CD4-positive, alpha-beta T cell (primary cell): ENCODE data around the gene TTYH3. TPM values are rescaled to one million over a fixed set of nuclear protein-coding genes. Genes with fewer than 3 reads are reported as not detected.

Experiments used
- ATAC-seq: fragments of 200-7000 bp; cut with Tn5 transposase; one replicate; pipeline ENCODE4 v1.10.0; 2022; ENCODE audit warnings: mild to moderate bottlenecking; ENCODE audit not compliant: poor library complexity
- CTCF ChIA-PET: fragments of 350-600 bp; sonication (Branson Sonifier 250); formaldehyde crosslinking; loops from one replicate; lab custom pipeline; 2021; ENCODE audit warnings: antibody characterized with exemption, inconsistent platforms; lab: Charles Lee
- POLR2A ChIA-PET: fragments of 350-600 bp; sonication (Branson Sonifier 250); formaldehyde crosslinking; loops from one replicate; lab custom pipeline; 2021; ENCODE audit warnings: antibody characterized with exemption, inconsistent platforms; lab: Charles Lee
- DNase-seq, 14 experiments: peaks; one replicate each; pipeline ENCODE4 v3.0.0-alpha.2; 2013 to 2020; ENCODE audit warnings: mixed read lengths in 2 of 14
- H3K27ac ChIP-seq, 2 donors: one replicate each; pipeline versions ENCODE4 v1.5.1 to v1.7.0; 2013; ENCODE audit warnings: low read length in 2 of 2, low read depth in 1 of 2, mild to moderate bottlenecking in 1 of 2
- H3K27me3 ChIP-seq, 2 experiments: 1 replicate in 1 of 2; 2 replicates in 1 of 2; pipeline versions ENCODE4 v1.6.1 to v1.7.0; 2013; ENCODE audit warnings: low read length in 2 of 2, control low read depth in 1 of 2, mild to moderate bottlenecking in 1 of 2, moderate library complexity in 1 of 2; ENCODE audit not compliant: insufficient read depth in 2 of 2, control insufficient read depth in 1 of 2
- H3K36me3 ChIP-seq: one replicate; pipeline ENCODE4 v1.6.1; 2013; ENCODE audit warnings: low read length, control low read depth; ENCODE audit not compliant: insufficient read depth
- H3K4me1 ChIP-seq: one replicate; pipeline ENCODE4 v1.6.1; 2013; ENCODE audit warnings: low read length, control low read depth; ENCODE audit not compliant: insufficient read depth
- H3K4me3 ChIP-seq: one replicate; pipeline ENCODE4 v1.5.1; 2013; ENCODE audit warnings: mild to moderate bottlenecking, low read length, moderate library complexity
- H3K9me3 ChIP-seq, 2 experiments: 1 replicate in 1 of 2; 2 replicates in 1 of 2; pipeline versions ENCODE4 v1.6.1 to v1.7.0; 2013; ENCODE audit warnings: low read length in 2 of 2, mild to moderate bottlenecking in 2 of 2, control low read depth in 1 of 2, moderate library complexity in 1 of 2; ENCODE audit not compliant: control insufficient read depth in 1 of 2, insufficient read depth in 1 of 2
- H3K27ac Mint-ChIP-seq: one replicate; pipeline ENCODE4 v1.8.0; 2020; ENCODE audit warnings: mixed read lengths
- H3K27me3 Mint-ChIP-seq: one replicate; pipeline ENCODE4 v1.8.0; 2021; ENCODE audit warnings: mixed read lengths
- H3K36me3 Mint-ChIP-seq: one replicate; pipeline ENCODE4 v1.8.0; 2021; ENCODE audit warnings: low read depth, mixed read lengths
- H3K4me1 Mint-ChIP-seq: one replicate; pipeline ENCODE4 v1.8.0; 2021; ENCODE audit warnings: low read depth, mixed read lengths
- H3K4me3 Mint-ChIP-seq: one replicate; pipeline ENCODE4 v1.8.0; 2020; ENCODE audit warnings: mild to moderate bottlenecking, mixed read lengths
- H3K9me3 Mint-ChIP-seq: one replicate; pipeline ENCODE4 v1.8.0; 2020; ENCODE audit warnings: mixed read lengths
- CTCF ChIP-seq: fragments of 200-600 bp; IDR thresholded peaks from one replicate; pipeline ENCODE4 v1.8.0; 2022; ENCODE audit warnings: antibody characterized with exemption, mild to moderate bottlenecking
- intact Hi-C, 2 experiments: fragments of 100-400 bp; cut with DNase I in 1 of 2; cut with micrococcal nuclease in 1 of 2; formaldehyde crosslinking; loops; one replicate each; pipeline versions ENCODE4 v1.15.1 to v1.9.0; 2023 to 2025; cut with DNase I, micrococcal nuclease
- total RNA-seq, 174 experiments: library from RNA in 2 of 174; stranded (reverse) in 2 of 174; gene quantifications; one replicate each; pipeline ENCODE4 v1.2.3 and lab custom pipeline; 2021 to 2026

Gene TTYH3
- total RNA-seq, 2 experiments from 2014 or later = 7.9 to 9.3 TPM

- no peaks in the 10 kb centered on the region for H3K4me1 ChIP-seq
- Mint-ChIP-seq H3K9me3 (no peaks in the 10 kb centered on the region), H3K36me3 (no peaks in the 10 kb centered on the region), H3K4me3 (no peak overlapping the region), H3K27ac (no peak overlapping the region), H3K27me3 (no peaks in the 10 kb centered on the region), H3K4me1 (no peaks in the 10 kb centered on the region)
- peaks cover 2% of the 10 kb centered on the region for H3K36me3 ChIP-seq
- no peaks in the 10 kb centered on the region for H3K9me3 ChIP-seq
- H3K27me3 ChIP-seq = no peaks in the 10 kb centered on the region
- ChIA-PET CTCF (no interaction called here), POLR2A (no interaction called here)
- H3K27ac ChIP-seq = no peak overlapping the region
- DNase-seq = no peak
- intact Hi-C loops = no loop called here
- no peak overlapping the region for H3K4me3 ChIP-seq
- no peak for ATAC-seq
- no peak for TF ChIP-seq CTCF
These were observed 47.8 kb upstream of the TTYH3 start for GRCh38 chr7:2583798-2584580.

- H3K4me3 ChIP-seq = no peak overlapping the region
- no peaks in the 10 kb centered on the region for H3K4me1 ChIP-seq
- no peaks in the 10 kb centered on the region for H3K4me1 Mint-ChIP-seq
- no peaks in the 10 kb centered on the region for H3K9me3 ChIP-seq
- no peaks in the 10 kb centered on the region for H3K27me3 ChIP-seq
- no peaks in the 10 kb centered on the region for H3K27me3 Mint-ChIP-seq
- ATAC-seq (no peak), DNase-seq (no peak)
- H3K4me3 Mint-ChIP-seq = no peak overlapping the region
- H3K9me3 Mint-ChIP-seq = no peaks in the 10 kb centered on the region
- peaks cover 2% of the 10 kb centered on the region for H3K36me3 ChIP-seq
- no peak for TF ChIP-seq CTCF
- H3K36me3 Mint-ChIP-seq = no peaks in the 10 kb centered on the region
- ChIA-PET POLR2A (no interaction called here), CTCF (interaction anchor here (1.2 kb wide), 1 partner anchor 134 kb away, joined by 3 read pairs; no protein-coding TSS in a partner anchor)
- H3K27ac Mint-ChIP-seq = no peak overlapping the region
- intact Hi-C loops = no loop called here
- H3K27ac ChIP-seq = no peak overlapping the region
These were observed 46.3 kb upstream of the TTYH3 start for GRCh38 chr7:2585446-2585845.

- TF ChIP-seq CTCF = no peak
- no peaks in the 10 kb centered on the region for H3K9me3 Mint-ChIP-seq
- no peak for ATAC-seq
- no peak overlapping the region for H3K27ac ChIP-seq
- peaks cover 2% of the 10 kb centered on the region for H3K36me3 ChIP-seq
- H3K9me3 ChIP-seq = no peaks in the 10 kb centered on the region
- intact Hi-C loops = no loop called here
- no peak overlapping the region for H3K27ac Mint-ChIP-seq
- no peak overlapping the region for H3K4me3 ChIP-seq
- H3K4me1 ChIP-seq = no peaks in the 10 kb centered on the region
- no peak overlapping the region for H3K4me3 Mint-ChIP-seq
- no peaks in the 10 kb centered on the region for H3K27me3 ChIP-seq
- H3K4me1 Mint-ChIP-seq = no peaks in the 10 kb centered on the region
- POLR2A ChIA-PET = no interaction called here
- no peaks in the 10 kb centered on the region for H3K36me3 Mint-ChIP-seq
- DNase-seq = no peak
- CTCF ChIA-PET = interaction anchor here (1.2 kb wide), 1 partner anchor 135 kb away, joined by 3 read pairs; no protein-coding TSS in a partner anchor
- no peaks in the 10 kb centered on the region for H3K27me3 Mint-ChIP-seq
These were observed 45.3 kb upstream of the TTYH3 start for GRCh38 chr7:2586326-2587020.
